Measurements from ENCODE around the gene ADAM8.

ADAM8 gene

DNA sequence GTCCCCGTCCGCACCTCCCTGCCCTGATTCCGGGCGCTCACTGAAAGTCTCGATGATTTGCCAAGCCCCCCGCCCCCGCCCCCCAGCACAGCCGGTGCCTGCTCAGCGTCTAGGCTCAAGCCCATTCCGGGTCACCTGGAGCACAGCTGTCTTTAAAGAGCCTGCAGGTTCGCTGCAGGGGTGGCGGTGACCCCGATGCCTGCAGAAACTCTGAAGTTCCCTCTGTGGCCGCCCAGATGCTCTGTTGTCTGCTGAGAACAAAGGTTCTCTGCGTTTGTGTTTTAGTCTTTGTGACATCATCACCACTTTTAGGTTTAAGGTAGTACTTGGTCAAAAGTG lies 38.2 kb downstream of the ADAM8 start:
- TF ChIP-seq, protein P1, sequence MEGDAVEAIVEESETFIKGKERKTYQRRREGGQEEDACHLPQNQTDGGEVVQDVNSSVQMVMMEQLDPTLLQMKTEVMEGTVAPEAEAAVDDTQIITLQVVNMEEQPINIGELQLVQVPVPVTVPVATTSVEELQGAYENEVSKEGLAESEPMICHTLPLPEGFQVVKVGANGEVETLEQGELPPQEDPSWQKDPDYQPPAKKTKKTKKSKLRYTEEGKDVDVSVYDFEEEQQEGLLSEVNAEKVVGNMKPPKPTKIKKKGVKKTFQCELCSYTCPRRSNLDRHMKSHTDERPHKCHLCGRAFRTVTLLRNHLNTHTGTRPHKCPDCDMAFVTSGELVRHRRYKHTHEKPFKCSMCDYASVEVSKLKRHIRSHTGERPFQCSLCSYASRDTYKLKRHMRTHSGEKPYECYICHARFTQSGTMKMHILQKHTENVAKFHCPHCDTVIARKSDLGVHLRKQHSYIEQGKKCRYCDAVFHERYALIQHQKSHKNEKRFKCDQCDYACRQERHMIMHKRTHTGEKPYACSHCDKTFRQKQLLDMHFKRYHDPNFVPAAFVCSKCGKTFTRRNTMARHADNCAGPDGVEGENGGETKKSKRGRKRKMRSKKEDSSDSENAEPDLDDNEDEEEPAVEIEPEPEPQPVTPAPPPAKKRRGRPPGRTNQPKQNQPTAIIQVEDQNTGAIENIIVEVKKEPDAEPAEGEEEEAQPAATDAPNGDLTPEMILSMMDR (IDR thresholded peaks at IDR 0.05; ENCODE audit: borderline replicate concordance, extremely low read depth, low read length, poor library complexity, severe bottlenecking), result no peak
- no peaks in the 10 kb centered on the region for H3K9me3 ChIP-seq (ENCODE audit: insufficient read depth, low read length, severe bottlenecking)
- no peak for DNase-seq
- no peaks in the 10 kb centered on the region for H3K79me2 ChIP-seq (ENCODE audit: insufficient read depth, low read length)
- no peaks in the 10 kb centered on the region for H3K27me3 ChIP-seq (ENCODE audit: insufficient read depth, low read length, poor library complexity)
- no peak overlapping the region for H3K4me2 ChIP-seq (ENCODE audit: insufficient read depth, low read length)
- ATAC-seq (ENCODE audit: insufficient read depth, low read depth), result no peak
- H3K9ac ChIP-seq (ENCODE audit: low read depth, low read length), result no peak overlapping the region
- no peak overlapping the region for H3K4me3 ChIP-seq (ENCODE audit: low read depth in 1 of 2, low read length in 2 of 2)
- 0 out of 2 replicates have a peak, but pooled peaks cover 3% of the 10 kb centered on the region for H4K20me1 ChIP-seq (ENCODE audit: insufficient read depth, low read length)
- H3K4me1 ChIP-seq (ENCODE audit: insufficient read depth, low read length), result no peaks in the 10 kb centered on the region
- H3K27ac ChIP-seq (ENCODE audit: low read length), result no peak overlapping the region
- no peaks in the 10 kb centered on the region for H3K36me3 ChIP-seq (ENCODE audit: insufficient read depth, low read length)
- H2AFZ ChIP-seq (ENCODE audit: low read depth, low read length), result no peak overlapping the region

DNA sequence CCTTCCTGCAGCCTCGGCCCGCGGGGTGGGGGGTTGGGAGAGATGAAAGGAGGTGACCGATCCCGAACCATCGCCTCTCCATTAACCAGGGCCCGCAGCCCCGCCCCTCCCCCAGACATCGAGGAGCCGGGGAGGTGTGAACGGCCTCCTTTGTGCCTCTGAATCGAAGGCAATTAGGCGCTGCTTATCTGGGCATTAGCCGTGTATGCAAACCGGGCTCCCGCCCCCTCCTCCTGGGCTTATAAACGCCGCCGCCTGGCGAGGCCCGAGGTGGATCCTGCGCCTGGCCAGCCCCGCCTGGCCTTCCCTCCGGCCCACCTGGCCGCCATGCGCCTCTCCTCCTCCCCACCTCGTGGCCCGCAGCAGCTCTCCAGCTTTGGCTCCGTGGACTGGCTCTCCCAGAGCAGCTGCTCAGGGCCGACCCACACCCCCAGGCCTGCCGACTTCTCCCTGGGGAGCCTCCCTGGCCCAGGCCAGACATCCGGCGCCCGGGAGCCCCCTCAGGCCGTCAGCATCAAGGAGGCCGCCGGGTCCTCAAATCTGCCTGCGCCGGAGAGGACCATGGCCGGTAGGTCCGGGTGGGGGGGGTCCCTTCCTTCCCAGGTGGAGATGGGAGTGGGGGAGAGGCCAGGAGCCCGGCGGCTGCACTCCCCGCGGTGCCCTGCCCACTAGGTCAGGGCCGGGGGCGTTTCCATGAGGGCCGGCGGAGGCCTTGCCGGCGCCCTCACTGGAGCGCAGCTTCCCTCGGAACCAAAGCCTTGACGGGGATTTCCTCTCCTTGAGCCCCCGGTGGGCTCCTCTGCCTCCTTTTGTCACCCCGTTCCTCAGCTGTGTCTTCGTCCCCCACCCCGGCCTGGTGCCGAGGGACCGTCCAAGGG lies 38.8 kb downstream of the ADAM8 start, which contains the start of gene VENTX:
TSS of gene VENTX (plus strand) at position 268 of the 878 bp plus-strand sequence. CDS start at position 328, 60 bp downstream.
- Histone ChIP-seq H3K27me3 (ENCODE audit: insufficient read depth, low read length, poor library complexity) (no peaks in the 10 kb centered on the region), H3K4me3 (ENCODE audit: low read depth in 1 of 2, low read length in 2 of 2) (no peak within 1 kb of the TSS), H3K9ac (ENCODE audit: low read depth, low read length) (no peak within 1 kb of the TSS), H3K79me2 (ENCODE audit: insufficient read depth, low read length) (no peaks in the 10 kb centered on the region), H3K36me3 (ENCODE audit: insufficient read depth, low read length) (no peaks in the 10 kb centered on the region), H3K4me1 (ENCODE audit: insufficient read depth, low read length) (no peaks in the 10 kb centered on the region), H3K27ac (ENCODE audit: low read length) (no peak within 1 kb of the TSS), H2AFZ (ENCODE audit: low read depth, low read length) (no peak within 1 kb of the TSS), H4K20me1 (ENCODE audit: insufficient read depth, low read length) (0 out of 2 replicates have a peak, but pooled peaks cover under 1% of the 10 kb centered on the region), H3K9me3 (ENCODE audit: insufficient read depth, low read length, severe bottlenecking) (no peaks in the 10 kb centered on the region), H3K4me2 (ENCODE audit: insufficient read depth, low read length) (no peak within 1 kb of the TSS)
- no peak for DNase-seq
- TF ChIP-seq, protein P1 (IDR thresholded peaks at IDR 0.05; ENCODE audit: borderline replicate concordance, extremely low read depth, low read length, poor library complexity, severe bottlenecking), result no peak
- TF ChIP-seq EZH2 (IDR thresholded peaks at IDR 0.05; ENCODE audit: borderline replicate concordance, low read depth, low read length, severe bottlenecking), result no peak
- ATAC-seq (ENCODE audit: insufficient read depth, low read depth), result no peak

GRCh38 chr10:133237241-133237587 lies 39.5 kb downstream of the ADAM8 start:
- H4K20me1 ChIP-seq (ENCODE audit: insufficient read depth, low read length), result no peaks in the 10 kb centered on the region
- no peak overlapping the region for H3K9ac ChIP-seq (ENCODE audit: low read depth, low read length)
- no peak for ATAC-seq (ENCODE audit: insufficient read depth, low read depth)
- H3K4me1 ChIP-seq (ENCODE audit: insufficient read depth, low read length), result no peaks in the 10 kb centered on the region
- no peaks in the 10 kb centered on the region for H3K36me3 ChIP-seq (ENCODE audit: insufficient read depth, low read length)
- no peak overlapping the region for H3K4me3 ChIP-seq (ENCODE audit: low read depth in 1 of 2, low read length in 2 of 2)
- no peaks in the 10 kb centered on the region for H3K79me2 ChIP-seq (ENCODE audit: insufficient read depth, low read length)
- no peak for TF ChIP-seq EZH2 (IDR thresholded peaks at IDR 0.05; ENCODE audit: borderline replicate concordance, low read depth, low read length, severe bottlenecking)
- TF ChIP-seq, protein P1 (IDR thresholded peaks at IDR 0.05; ENCODE audit: borderline replicate concordance, extremely low read depth, low read length, poor library complexity, severe bottlenecking), result no peak
- H3K27me3 ChIP-seq (ENCODE audit: insufficient read depth, low read length, poor library complexity), result no peaks in the 10 kb centered on the region
- DNase-seq, result no peak
- H2AFZ ChIP-seq (ENCODE audit: low read depth, low read length), result no peak overlapping the region
- H3K27ac ChIP-seq (ENCODE audit: low read length), result no peak overlapping the region
- H3K4me2 ChIP-seq (ENCODE audit: insufficient read depth, low read length), result no peak overlapping the region
- no peaks in the 10 kb centered on the region for H3K9me3 ChIP-seq (ENCODE audit: insufficient read depth, low read length, severe bottlenecking)

Data from DND-41 (cell line).